ENCODE results near the gene RPL7L1.

RPL7L1 gene

DNA sequence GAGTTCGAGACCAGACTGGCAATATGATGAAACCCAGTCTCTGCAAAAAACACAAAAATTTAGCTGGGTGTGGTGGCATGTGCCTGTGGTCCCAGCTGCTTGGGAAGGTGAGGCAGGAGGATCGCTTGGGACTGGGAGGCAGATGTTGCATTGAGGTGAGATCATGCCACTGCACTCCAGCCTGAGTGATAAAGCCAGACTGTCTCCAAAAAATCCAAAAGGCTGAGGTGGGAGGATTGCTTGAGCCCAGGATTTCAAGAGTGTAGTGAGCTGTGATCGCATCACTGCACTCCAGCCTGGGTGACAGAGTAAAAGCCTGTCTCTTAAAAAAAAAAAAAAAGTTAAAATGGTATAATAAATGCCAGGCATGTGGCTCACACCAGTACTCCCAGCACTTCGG lies 35.1 kb downstream of the RPL7L1 start:
- TF ChIP-seq TAF1 (IDR thresholded peaks at IDR 0.05; ENCODE audit: borderline replicate concordance, insufficient read depth, low read length), result no peak
- no peak for TF ChIP-seq FOXP2 (optimal IDR thresholded peaks at IDR 0.05; ENCODE audit: borderline replicate concordance, extremely low read depth, extremely low read length, insufficient read depth)
- TF ChIP-seq POLR2AphosphoS5 (IDR thresholded peaks at IDR 0.05; ENCODE audit: low read depth, low read length), result no peak
- TF ChIP-seq REST (IDR thresholded peaks at IDR 0.05; ENCODE audit: insufficient read depth in 1 of 2, low read depth in 2 of 2, low read length in 2 of 2), result no peak
- TF ChIP-seq SIN3A (IDR thresholded peaks at IDR 0.05; ENCODE audit: borderline replicate concordance, insufficient read depth, low read length), result no peak

- TF ChIP-seq TAF1 (IDR thresholded peaks at IDR 0.05; ENCODE audit: borderline replicate concordance, insufficient read depth, low read length), result no peak
- TF ChIP-seq SIN3A (IDR thresholded peaks at IDR 0.05; ENCODE audit: borderline replicate concordance, insufficient read depth, low read length), result no peak
- TF ChIP-seq POLR2AphosphoS5 (IDR thresholded peaks at IDR 0.05; ENCODE audit: low read depth, low read length), result no peak
Observed at GRCh38 chr6:42915732-42916131, 36.3 kb downstream of the RPL7L1 start, which contains the start of gene PTCRA. TSS of gene PTCRA (plus strand) at chr6:42916053. CDS start at chr6:42916070, 17 bp downstream.

- no peak for TF ChIP-seq SIN3A (IDR thresholded peaks at IDR 0.05; ENCODE audit: borderline replicate concordance, insufficient read depth, low read length)
- TF ChIP-seq TAF1 (IDR thresholded peaks at IDR 0.05; ENCODE audit: borderline replicate concordance, insufficient read depth, low read length), result no peak
- no peak for TF ChIP-seq FOXP2 (optimal IDR thresholded peaks at IDR 0.05; ENCODE audit: borderline replicate concordance, extremely low read depth, extremely low read length, insufficient read depth)
- TF ChIP-seq POLR2AphosphoS5 (IDR thresholded peaks at IDR 0.05; ENCODE audit: low read depth, low read length), result no peak
- TF ChIP-seq REST (IDR thresholded peaks at IDR 0.05; ENCODE audit: insufficient read depth in 1 of 2, low read depth in 2 of 2, low read length in 2 of 2), result no peak
Observed at GRCh38 chr6:42916288-42916687, 36.9 kb downstream of the RPL7L1 start.

DNA sequence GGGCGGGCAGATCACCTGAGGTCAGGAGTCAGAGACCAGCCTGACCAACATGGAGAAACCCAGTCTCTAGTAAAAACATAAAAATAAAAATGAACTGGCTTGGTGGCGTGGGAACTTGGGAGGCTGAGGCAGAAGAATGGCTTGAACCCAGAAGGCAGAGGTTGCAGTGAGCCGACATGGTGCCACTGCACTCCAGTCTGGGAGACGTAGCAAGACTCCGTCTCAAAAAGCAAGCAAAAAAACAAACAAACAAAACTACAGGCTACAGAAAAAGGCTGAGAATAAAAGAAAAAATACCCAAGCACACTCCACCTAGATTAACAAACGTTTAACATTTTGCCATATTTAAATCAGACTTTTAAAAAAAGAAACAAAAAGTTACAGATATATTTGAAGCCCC lies 42.4 kb downstream of the RPL7L1 start:
- TF ChIP-seq FOXP2 (optimal IDR thresholded peaks at IDR 0.05; ENCODE audit: borderline replicate concordance, extremely low read depth, extremely low read length, insufficient read depth) (no peak), REST (IDR thresholded peaks at IDR 0.05; ENCODE audit: insufficient read depth in 1 of 2, low read depth in 2 of 2, low read length in 2 of 2) (no peak), POLR2AphosphoS5 (IDR thresholded peaks at IDR 0.05; ENCODE audit: low read depth, low read length) (no peak), SIN3A (IDR thresholded peaks at IDR 0.05; ENCODE audit: borderline replicate concordance, insufficient read depth, low read length) (no peak), TAF1 (IDR thresholded peaks at IDR 0.05; ENCODE audit: borderline replicate concordance, insufficient read depth, low read length) (no peak)

DNA sequence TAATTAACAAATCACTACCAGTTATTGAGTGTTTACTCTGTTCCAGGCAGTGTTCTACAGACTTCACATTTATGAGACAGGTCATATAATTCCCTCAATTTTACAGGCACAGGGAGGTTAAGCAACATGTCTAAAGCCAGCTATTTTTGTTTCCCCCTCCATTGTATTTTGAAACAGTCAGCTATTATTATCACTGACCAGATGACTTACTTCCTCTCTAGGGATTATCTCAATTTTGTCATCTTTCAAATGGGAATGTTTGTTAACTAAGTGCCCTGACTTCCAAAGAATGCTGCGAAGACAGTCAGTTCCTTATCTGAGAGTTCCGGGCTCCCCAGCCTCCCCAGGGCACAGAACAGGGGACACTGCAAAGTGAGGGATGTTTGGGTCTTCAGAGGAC lies 44.2 kb downstream of the RPL7L1 start:
- TF ChIP-seq POLR2AphosphoS5 (IDR thresholded peaks at IDR 0.05; ENCODE audit: low read depth, low read length) (no peak), FOXP2 (optimal IDR thresholded peaks at IDR 0.05; ENCODE audit: borderline replicate concordance, extremely low read depth, extremely low read length, insufficient read depth) (no peak), TAF1 (IDR thresholded peaks at IDR 0.05; ENCODE audit: borderline replicate concordance, insufficient read depth, low read length) (no peak), REST (IDR thresholded peaks at IDR 0.05; ENCODE audit: insufficient read depth in 1 of 2, low read depth in 2 of 2, low read length in 2 of 2) (no peak), SIN3A (IDR thresholded peaks at IDR 0.05; ENCODE audit: borderline replicate concordance, insufficient read depth, low read length) (no peak)

Measured in PFSK-1 (cell line).